HEK293T (cell line): ENCODE data around the gene SAA4.
"Not testable (repeated sequence)": the region's sequence is repeated elsewhere in the genome, so short reads cannot be mapped to it uniquely, and the experiment has no call there.

ENCODE experiments used
- CTCF ChIA-PET: fragments of 350-600 bp; formaldehyde crosslinking; extraction: SDS; loops from one replicate; lab custom pipeline; 2021; ENCODE audit warnings: antibody characterized with exemption, inconsistent platforms; lab: Yijun Ruan, JAX
- POLR2A ChIA-PET: fragments of 350-600 bp; formaldehyde crosslinking; extraction: SDS; loops from one replicate; lab custom pipeline; 2020; ENCODE audit warnings: antibody characterized with exemption, inconsistent platforms; lab: Yijun Ruan, JAX
- DNase-seq: peaks from one replicate; pipeline ENCODE4 v3.0.0; 2012; ENCODE audit warnings: mixed read lengths; ENCODE audit errors: extremely low spot score
- ARNT ChIP-seq: fragments of 450-650 bp; IDR thresholded peaks from 2 replicates; pipeline ENCODE4 v1.6.1; 2017; ENCODE audit warnings: mild to moderate bottlenecking
- BHLHE40 ChIP-seq: fragments of 450-650 bp; IDR thresholded peaks from 2 replicates; pipeline ENCODE4 v1.6.1; 2016; ENCODE audit warnings: mild to moderate bottlenecking, moderate library complexity, borderline replicate concordance
- CTBP1 ChIP-seq: fragments of 450-650 bp; IDR thresholded peaks from 2 replicates; pipeline ENCODE4 v1.6.1; 2016; ENCODE audit warnings: borderline replicate concordance
- ELF4 ChIP-seq: fragments of 450-650 bp; IDR thresholded peaks from 2 replicates; pipeline ENCODE4 v1.6.1; 2017; ENCODE audit warnings: antibody characterized with exemption
- FOXA1 ChIP-seq: fragments of 450-650 bp; IDR thresholded peaks from 2 replicates; pipeline ENCODE4 v1.6.1; 2016; ENCODE audit warnings: mild to moderate bottlenecking
- FOXK2 ChIP-seq: fragments of 450-650 bp; IDR thresholded peaks from 2 replicates; pipeline ENCODE4 v1.6.1; 2016; ENCODE audit warnings: mild to moderate bottlenecking
- FOXM1 ChIP-seq: fragments of 450-650 bp; IDR thresholded peaks from 2 replicates; pipeline ENCODE4 v1.6.1; 2017; ENCODE audit warnings: mild to moderate bottlenecking, borderline replicate concordance
- HDGF ChIP-seq: fragments of 450-650 bp; IDR thresholded peaks from 2 replicates; pipeline ENCODE4 v1.6.1; 2017; ENCODE audit warnings: antibody characterized with exemption, borderline replicate concordance
- L3MBTL2 ChIP-seq: fragments of 450-650 bp; conservative IDR thresholded peaks from 2 replicates; pipeline ENCODE4 v1.6.1; 2016; ENCODE audit warnings: mild to moderate bottlenecking
- LEF1 ChIP-seq: fragments of 450-650 bp; IDR thresholded peaks from 2 replicates; pipeline ENCODE4 v1.6.1; 2017; ENCODE audit warnings: mild to moderate bottlenecking, borderline replicate concordance
- NFRKB ChIP-seq: fragments of 450-650 bp; IDR thresholded peaks from 2 replicates; pipeline ENCODE4 v1.6.1; 2016; ENCODE audit warnings: mild to moderate bottlenecking, moderate library complexity
- SP1 ChIP-seq: fragments of 450-650 bp; IDR thresholded peaks from 2 replicates; pipeline ENCODE4 v1.6.1; 2017
- SUZ12 ChIP-seq: fragments of 450-650 bp; IDR thresholded peaks from 2 replicates; pipeline ENCODE4 v1.6.1; 2016; ENCODE audit warnings: mild to moderate bottlenecking
- TARDBP ChIP-seq: fragments of 450-650 bp; IDR thresholded peaks from 2 replicates; pipeline ENCODE4 v1.6.1; 2016
- ZNF384 ChIP-seq: fragments of 450-650 bp; IDR thresholded peaks from 2 replicates; pipeline ENCODE4 v1.6.1; 2016
- TF ChIP-seq, protein P1 (sequence below): fragments of 450-650 bp; IDR thresholded peaks from 2 replicates; pipeline ENCODE4 v1.6.1; 2016

SAA4 gene

DNA sequence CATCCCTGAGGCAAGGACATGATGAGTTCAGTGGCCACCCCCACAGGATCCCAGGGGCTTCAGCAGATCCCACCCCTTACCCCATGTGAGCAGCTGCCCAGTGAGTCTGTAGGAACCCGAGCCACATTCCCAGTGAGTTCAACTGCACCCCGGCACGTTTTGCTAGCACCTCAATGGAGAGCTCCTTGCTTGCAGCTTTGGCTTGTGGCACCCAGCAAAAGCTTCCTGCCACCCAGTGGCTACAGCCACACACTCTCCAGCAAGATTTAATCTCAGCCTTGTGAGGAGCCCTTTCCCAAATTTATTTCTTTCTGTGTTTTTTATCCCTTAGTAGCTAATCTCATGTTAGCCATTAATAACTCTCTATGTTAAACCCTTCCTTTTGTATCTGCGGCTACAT lies 33.5 kb upstream of the SAA4 start:
- no peak for TF ChIP-seq LEF1
- TF ChIP-seq FOXK2, result no peak
- TF ChIP-seq FOXA1, result no peak
- TF ChIP-seq SUZ12, result no peak
- no peak for TF ChIP-seq SP1
- no peak for TF ChIP-seq BHLHE40
- no peak for TF ChIP-seq ZNF384
- no peak for DNase-seq
- POLR2A ChIA-PET, result no interaction called here
- CTCF ChIA-PET, result interaction anchor here (0.6 kb wide), 1 partner anchor 21 kb away, joined by 3 read pairs; no protein-coding TSS in a partner anchor

DNA sequence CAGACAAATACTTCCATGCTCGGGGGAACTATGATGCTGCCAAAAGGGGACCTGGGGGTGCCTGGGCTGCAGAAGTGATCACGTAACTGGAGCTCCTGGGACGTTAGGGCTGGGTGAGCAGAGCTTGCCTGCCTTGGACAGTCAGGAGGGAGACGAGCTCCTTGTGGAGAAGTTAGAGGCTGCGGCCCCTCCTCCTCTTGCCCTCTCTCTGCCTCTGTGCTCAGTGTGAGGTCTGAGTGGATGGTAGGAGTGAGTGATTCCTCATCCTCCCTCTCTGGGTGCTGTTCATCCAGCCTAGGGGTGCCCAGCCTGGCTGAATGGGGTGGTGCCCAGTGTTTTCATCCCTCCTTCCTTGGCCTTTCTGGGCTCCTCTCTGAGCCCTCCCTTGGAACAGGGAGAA lies 32.6 kb upstream of the SAA4 start:
- POLR2A ChIA-PET, result not testable (repeated sequence)

DNA sequence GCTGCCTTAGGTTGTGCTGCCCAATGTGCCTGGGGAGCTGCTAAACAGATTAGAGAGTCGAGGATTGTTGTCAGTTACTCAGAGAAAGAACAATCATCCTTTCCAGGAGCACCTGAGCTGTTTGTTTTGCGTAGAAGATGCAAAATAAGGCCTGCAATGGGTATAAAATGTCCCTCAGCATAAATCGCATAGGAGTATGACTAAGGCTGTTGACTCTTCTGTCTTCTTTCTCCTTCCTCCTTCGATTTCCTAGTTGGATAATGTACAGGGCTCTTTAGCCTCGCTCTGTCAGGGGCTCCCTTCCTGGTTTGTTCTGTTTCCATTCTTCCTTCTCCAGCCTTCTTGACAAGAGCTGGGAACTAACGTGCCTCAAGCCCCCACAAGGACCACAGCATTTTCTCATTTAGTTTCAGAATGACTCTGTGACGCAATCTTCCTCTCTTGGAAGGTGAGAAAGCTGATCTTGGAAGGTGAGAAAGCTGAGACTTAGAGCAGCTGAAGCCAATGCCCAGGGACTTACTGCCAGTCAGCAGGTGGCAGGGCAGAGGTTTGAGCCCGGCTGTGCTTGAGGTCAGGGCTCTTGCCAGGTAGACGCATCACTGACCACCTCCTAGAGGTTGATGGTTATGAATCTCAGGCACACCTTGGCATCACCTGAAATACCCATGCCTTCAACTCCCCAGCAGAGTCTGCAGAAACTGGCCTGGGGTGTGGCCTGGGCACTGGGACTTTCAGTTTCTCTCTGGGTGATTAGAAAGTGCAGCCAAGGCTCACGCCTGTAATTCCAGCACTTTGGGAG lies 30.9 kb upstream of the SAA4 start:
- DNase-seq, CTCF ChIA-PET, POLR2A ChIA-PET: not testable (repeated sequence)

More for the DNA sequence above, 32.6 kb upstream of the SAA4 start:
- not testable (repeated sequence) for DNase-seq
- CTCF ChIA-PET, result interaction anchor here (0.5 kb wide), 1 partner anchor 58 kb away, joined by 3 read pairs; no protein-coding TSS in a partner anchor

DNA sequence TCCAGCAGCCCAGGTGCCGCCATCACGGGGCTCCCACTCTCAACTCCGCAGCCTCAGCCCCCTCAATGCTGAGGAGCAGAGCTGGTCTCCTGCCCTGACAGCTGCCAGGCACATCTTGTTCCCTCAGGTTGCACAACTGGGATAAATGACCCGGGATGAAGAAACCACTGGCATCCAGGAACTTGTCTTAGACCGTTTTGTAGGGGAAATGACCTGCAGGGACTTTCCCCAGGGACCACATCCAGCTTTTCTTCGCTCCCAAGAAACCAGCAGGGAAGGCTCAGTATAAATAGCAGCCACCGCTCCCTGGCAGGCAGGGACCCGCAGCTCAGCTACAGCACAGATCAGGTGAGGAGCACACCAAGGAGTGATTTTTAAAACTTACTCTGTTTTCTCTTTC lies 29.3 kb upstream of the SAA4 start, which contains the start of gene SAA1:
TSS of gene SAA1 (plus strand) at position 316 of the 400 bp plus-strand sequence. CDS start 624 bp downstream, outside the sequence.
- POLR2A ChIA-PET, result no interaction called here
- DNase-seq, result no peak
- TF ChIP-seq SUZ12 (no peak), SP1 (no peak), FOXK2 (no peak), ELF4 (no peak), BHLHE40 (no peak), LEF1 (no peak), FOXM1 (no peak), TARDBP (no peak), CTBP1 (no peak)
- TF ChIP-seq, protein P1, sequence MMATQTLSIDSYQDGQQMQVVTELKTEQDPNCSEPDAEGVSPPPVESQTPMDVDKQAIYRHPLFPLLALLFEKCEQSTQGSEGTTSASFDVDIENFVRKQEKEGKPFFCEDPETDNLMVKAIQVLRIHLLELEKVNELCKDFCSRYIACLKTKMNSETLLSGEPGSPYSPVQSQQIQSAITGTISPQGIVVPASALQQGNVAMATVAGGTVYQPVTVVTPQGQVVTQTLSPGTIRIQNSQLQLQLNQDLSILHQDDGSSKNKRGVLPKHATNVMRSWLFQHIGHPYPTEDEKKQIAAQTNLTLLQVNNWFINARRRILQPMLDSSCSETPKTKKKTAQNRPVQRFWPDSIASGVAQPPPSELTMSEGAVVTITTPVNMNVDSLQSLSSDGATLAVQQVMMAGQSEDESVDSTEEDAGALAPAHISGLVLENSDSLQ, result no peak
- CTCF ChIA-PET, result no interaction called here

DNA sequence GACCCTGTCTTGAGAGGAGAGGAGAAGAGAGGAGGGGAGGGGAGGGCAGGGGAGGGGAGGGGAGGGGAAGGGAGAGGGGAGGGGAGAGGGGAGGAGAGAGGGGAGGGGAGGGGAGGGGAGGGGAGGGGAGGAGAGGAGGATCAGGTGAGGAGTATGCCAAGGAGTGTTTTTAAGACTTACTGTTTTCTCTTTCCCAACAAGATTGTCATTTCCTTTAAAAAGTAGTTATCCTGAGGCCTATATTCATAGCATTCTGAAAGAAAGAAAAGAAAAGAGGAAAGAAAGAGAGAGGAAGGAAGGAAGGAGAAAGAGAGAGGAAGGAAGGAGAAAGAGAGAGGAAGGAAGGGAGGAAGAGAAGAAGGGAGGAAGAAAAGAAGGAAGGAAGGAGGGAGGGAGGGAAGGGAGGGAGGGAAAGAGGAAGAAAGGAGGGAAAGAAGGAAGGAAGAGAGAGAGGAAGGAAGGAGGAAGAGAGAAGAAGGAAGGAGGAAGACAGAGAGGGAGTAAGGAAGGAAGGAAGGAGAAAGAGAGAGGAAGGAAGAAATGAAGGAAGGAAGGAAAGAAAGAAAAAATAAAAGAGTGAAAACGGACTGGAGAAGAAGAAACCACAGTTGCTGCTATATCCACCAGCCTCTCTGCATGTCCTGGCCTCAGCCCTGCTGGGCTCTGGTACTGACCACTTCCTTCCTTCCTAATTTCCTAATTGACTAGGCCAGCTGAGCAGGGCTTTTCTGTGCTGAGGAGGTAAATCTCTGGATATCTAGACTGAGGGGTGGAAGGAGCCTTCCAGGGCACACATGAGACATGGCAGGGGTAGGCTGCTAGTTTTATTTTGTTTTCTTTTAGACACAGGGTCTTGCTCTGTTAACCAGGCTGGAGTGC lies 28.3 kb upstream of the SAA4 start:
- CTCF ChIA-PET, result no interaction called here
- POLR2A ChIA-PET, result no interaction called here
- no peak for TF ChIP-seq BHLHE40
- no peak for TF ChIP-seq ARNT
- TF ChIP-seq FOXA1, result no peak
- TF ChIP-seq LEF1, result no peak
- TF ChIP-seq SP1, result no peak
- no peak for TF ChIP-seq NFRKB
- TF ChIP-seq ZNF384, result no peak
- no peak for DNase-seq

DNA sequence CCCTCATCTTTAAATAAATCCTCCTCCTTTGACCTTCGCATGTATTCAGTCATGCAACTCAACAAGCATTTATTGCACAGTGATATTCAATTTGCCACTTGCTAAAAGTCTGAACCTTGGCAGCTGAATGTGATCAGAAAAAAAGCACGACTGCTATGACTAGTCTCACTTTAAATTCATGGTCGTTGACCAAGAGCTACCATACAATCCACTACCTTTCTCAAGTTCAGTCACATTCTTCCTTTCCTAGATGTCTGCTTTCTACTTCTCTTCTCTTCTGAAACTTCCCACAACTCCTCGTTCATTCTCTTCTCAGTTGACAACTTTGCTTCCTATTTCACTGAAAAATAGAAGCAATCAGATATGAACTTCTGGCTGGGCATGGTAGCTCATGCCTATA lies 27.4 kb upstream of the SAA4 start:
- CTCF ChIA-PET, result no interaction called here
- no peak for DNase-seq
- TF ChIP-seq HDGF (no peak), SUZ12 (no peak), BHLHE40 (no peak), ELF4 (no peak), FOXA1 (no peak), TARDBP (no peak), FOXK2 (no peak), LEF1 (no peak), CTBP1 (no peak), NFRKB (no peak)
- POLR2A ChIA-PET, result no interaction called here

DNA sequence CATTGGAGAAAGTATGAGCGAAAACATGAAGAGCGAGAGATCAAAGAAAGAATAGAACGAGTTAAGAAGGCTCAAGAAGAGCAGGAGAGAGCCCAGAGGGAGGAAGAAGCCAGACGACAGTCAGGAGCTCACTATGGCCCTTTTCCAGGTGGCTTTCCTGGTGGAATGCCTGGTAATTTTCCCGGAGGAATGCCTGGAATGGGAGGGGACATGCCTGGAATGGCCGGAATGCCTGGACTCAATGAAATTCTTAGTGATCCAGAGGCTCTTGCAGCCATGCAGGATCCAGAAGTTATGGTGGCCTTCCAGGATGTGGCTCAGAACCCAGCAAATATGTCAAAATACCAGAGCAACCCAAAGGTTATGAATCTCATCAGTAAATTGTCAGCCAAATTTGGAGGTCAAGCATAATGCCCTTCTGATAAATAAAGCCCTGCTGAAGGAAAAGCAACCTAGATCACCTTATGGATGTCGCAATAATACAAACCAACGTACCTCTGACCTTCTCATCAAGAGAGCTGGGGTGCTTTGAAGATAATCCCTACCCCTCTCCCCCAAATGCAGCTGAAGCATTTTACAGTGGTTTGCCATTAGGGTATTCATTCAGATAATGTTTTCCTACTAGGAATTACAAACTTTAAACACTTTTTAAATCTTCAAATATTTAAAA lies 26.2 kb upstream of the SAA4 start:
- DNase-seq, POLR2A ChIA-PET, CTCF ChIA-PET: not testable (repeated sequence)

DNA sequence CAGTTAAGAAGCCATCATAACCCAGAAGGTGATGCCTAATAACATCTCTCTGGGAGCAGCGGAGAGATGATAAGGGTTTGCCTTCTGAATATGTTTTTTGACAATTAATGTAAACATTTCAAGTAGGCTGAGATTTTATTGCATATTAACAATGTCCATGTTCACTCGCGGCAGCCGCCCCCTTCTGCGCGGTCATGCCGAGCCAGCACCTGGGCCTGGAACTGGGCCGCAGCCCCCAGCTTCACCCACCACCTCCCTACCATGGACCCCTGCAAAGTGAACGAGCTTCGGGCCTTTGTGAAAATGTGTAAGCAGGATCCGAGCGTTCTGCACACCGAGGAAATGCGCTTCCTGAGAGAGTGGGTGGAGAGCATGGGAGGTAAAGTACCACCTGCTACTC lies 25.1 kb upstream of the SAA4 start:
- TF ChIP-seq LEF1 (no peak), NFRKB (no peak), TARDBP (no peak), SP1 (no peak), ZNF384 (no peak), L3MBTL2 (no peak), FOXM1 (no peak), BHLHE40 (no peak), HDGF (no peak), CTBP1 (no peak), ELF4 (no peak), ARNT (no peak), FOXK2 (no peak)
- ChIA-PET POLR2A (no interaction called here), CTCF (no interaction called here)
- no peak for DNase-seq
